ENCODE results near the gene ACSS1.

DNA sequence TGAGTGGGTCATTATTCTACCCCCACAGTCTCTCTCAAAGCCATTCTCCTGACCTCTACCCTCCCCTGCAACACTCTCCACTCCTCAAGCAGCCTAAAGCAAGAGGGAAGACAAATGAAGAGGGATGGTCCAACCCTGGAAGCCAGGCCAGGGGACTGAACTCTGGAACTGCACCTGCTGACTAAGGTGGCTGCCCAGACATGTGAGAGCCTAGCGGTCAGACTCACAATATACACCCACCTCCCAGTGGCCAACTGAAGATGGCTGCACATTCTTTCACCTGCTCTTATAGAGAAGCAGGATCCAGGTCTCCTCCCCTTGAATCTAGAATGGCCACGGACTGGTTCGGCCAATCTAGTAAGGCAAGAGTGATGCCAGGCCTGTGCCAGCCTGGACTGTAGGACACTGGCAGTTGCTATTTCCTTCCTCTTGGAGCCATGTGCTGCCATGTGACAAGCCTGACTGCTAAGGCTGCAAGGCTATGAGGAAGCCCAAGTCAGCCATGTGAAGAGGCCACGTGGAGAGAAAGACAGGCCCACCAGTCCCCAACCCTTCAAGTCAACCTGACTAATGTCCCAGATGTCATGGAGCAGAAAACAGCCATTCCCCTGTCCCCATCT is 31.8 kb downstream of the ACSS1 start:
- TF ChIP-seq POLR2A (IDR thresholded peaks at IDR 0.05; ENCODE audit: low read length) = no peak
- TF ChIP-seq GATA1 (IDR thresholded peaks at IDR 0.05; ENCODE audit: low read depth, low read length) = no peak

Data from erythroblast (primary cell).